HEK293 (cell line): Measurements from ENCODE around the gene NDRG4.

Experiments used
- CTCF ChIA-PET: fragments of 350-600 bp; formaldehyde crosslinking; extraction: SDS; loops from one replicate; lab custom pipeline; 2021; ENCODE audit warnings: antibody characterized with exemption; lab: Yijun Ruan, JAX
- POLR2A ChIA-PET: fragments of 300-600 bp; formaldehyde crosslinking; extraction: SDS; loops from one replicate; lab custom pipeline; 2020; ENCODE audit warnings: antibody characterized with exemption, inconsistent platforms; lab: Yijun Ruan, JAX
- H3K27ac ChIP-seq: fragments of 200-500 bp; sonication (Bioruptor generic); 2 replicates; pipeline ENCODE4 v1.5.1; 2014; ENCODE audit warnings: low read depth, low read length, control low read depth, inconsistent platforms; ENCODE audit errors: extremely low read depth
- H3K36me3 ChIP-seq, 2 experiments: fragments of 200-500 bp in 1 of 2; sonication (Bioruptor generic) in 1 of 2; 1 replicate in 1 of 2; 2 replicates in 1 of 2; pipeline ENCODE4 v1.5.1; 2014 to 2017; ENCODE audit warnings: inconsistent platforms in 2 of 2, low read length in 2 of 2; ENCODE audit not compliant: control insufficient read depth in 2 of 2, insufficient read depth in 1 of 2
- H3K4me1 ChIP-seq: fragments of 200-500 bp; sonication (Bioruptor generic); 2 replicates; pipeline ENCODE4 v1.5.1; 2014; ENCODE audit warnings: mild to moderate bottlenecking, low read length, inconsistent platforms; ENCODE audit not compliant: control insufficient read depth, insufficient read depth
- H3K4me3 ChIP-seq: 2 replicates; pipeline ENCODE4 v1.5.1; 2011; ENCODE audit warnings: low read depth, mild to moderate bottlenecking, control low read depth, low read length, moderate library complexity
- H3K9me3 ChIP-seq: fragments of 200-500 bp; sonication (Bioruptor generic); 2 replicates; pipeline ENCODE4 v1.5.1; 2014; ENCODE audit warnings: low read depth, low read length, inconsistent platforms; ENCODE audit not compliant: control insufficient read depth, insufficient read depth
- BCL11A ChIP-seq: fragments of 450-650 bp; formaldehyde crosslinking; IDR thresholded peaks from 2 replicates; pipeline ENCODE4 v1.5.1; 2016; ENCODE audit warnings: low read depth, missing biosample characterization, missing genetic modification characterization
- GFI1B ChIP-seq: fragments of 450-650 bp; formaldehyde crosslinking; IDR thresholded peaks from 2 replicates; pipeline ENCODE4 v1.5.1; 2016; ENCODE audit warnings: missing biosample characterization, missing genetic modification characterization
- HOXC10 ChIP-seq: sonication (generic); formaldehyde crosslinking; IDR thresholded peaks from 2 replicates; pipeline ENCODE4 v1.8.1; 2023; ENCODE audit warnings: mild to moderate bottlenecking, missing genetic modification reagents
- IKZF3 ChIP-seq: fragments of 450-650 bp; IDR thresholded peaks from 2 replicates; pipeline ENCODE4 v1.5.0; 2018; ENCODE audit warnings: missing biosample characterization, mild to moderate bottlenecking, missing genetic modification characterization, moderate library complexity
- KLF1 ChIP-seq: fragments of 450-650 bp; formaldehyde crosslinking; IDR thresholded peaks from 2 replicates; pipeline ENCODE4 v1.5.1; 2016; ENCODE audit warnings: missing biosample characterization, missing genetic modification characterization
- SP2 ChIP-seq: fragments of 450-650 bp; formaldehyde crosslinking; IDR thresholded peaks from 2 replicates; pipeline ENCODE4 v1.5.1; 2016; ENCODE audit warnings: missing biosample characterization, missing genetic modification characterization
- WT1 ChIP-seq: fragments of 450-650 bp; formaldehyde crosslinking; IDR thresholded peaks from 2 replicates; pipeline ENCODE4 v1.5.1; 2016; ENCODE audit warnings: missing biosample characterization, missing genetic modification characterization
- ZFP37 ChIP-seq: fragments of 450-650 bp; formaldehyde crosslinking; IDR thresholded peaks from 2 replicates; pipeline ENCODE4 v1.5.1; 2016; ENCODE audit warnings: missing biosample characterization, missing genetic modification characterization
- ZFP41 ChIP-seq: fragments of 450-650 bp; formaldehyde crosslinking; IDR thresholded peaks from 2 replicates; pipeline ENCODE4 v1.5.1; 2016; ENCODE audit warnings: missing biosample characterization, missing genetic modification characterization, borderline replicate concordance
- ZNF114 ChIP-seq: fragments of 450-650 bp; formaldehyde crosslinking; IDR thresholded peaks from 2 replicates; pipeline ENCODE4 v1.5.0; 2017; ENCODE audit warnings: missing biosample characterization, missing genetic modification characterization
- ZNF132 ChIP-seq: fragments of 450-650 bp; formaldehyde crosslinking; IDR thresholded peaks from 2 replicates; pipeline ENCODE4 v1.5.1; 2017; ENCODE audit warnings: missing biosample characterization, missing genetic modification characterization, borderline replicate concordance
- ZNF2 ChIP-seq: fragments of 450-650 bp; formaldehyde crosslinking; IDR thresholded peaks from 2 replicates; pipeline ENCODE4 v1.5.1; 2016; ENCODE audit warnings: missing biosample characterization, missing genetic modification characterization
- ZNF214 ChIP-seq: fragments of 450-650 bp; formaldehyde crosslinking; IDR thresholded peaks from 2 replicates; pipeline ENCODE4 v1.5.1; 2017; ENCODE audit warnings: missing biosample characterization, mild to moderate bottlenecking, missing genetic modification characterization, borderline replicate concordance
- ZNF433 ChIP-seq: fragments of 450-650 bp; formaldehyde crosslinking; IDR thresholded peaks from 2 replicates; pipeline ENCODE4 v1.5.1; 2016; ENCODE audit warnings: missing biosample characterization, missing genetic modification characterization, low read depth
- ZNF473 ChIP-seq: fragments of 450-650 bp; formaldehyde crosslinking; IDR thresholded peaks from 2 replicates; pipeline ENCODE4 v1.5.1; 2017; ENCODE audit warnings: missing biosample characterization, missing genetic modification characterization
- ZNF48 ChIP-seq: fragments of 450-650 bp; formaldehyde crosslinking; IDR thresholded peaks from 2 replicates; pipeline ENCODE4 v1.5.1; 2016; ENCODE audit warnings: missing biosample characterization, missing genetic modification characterization
- ZNF530 ChIP-seq: fragments of 450-650 bp; formaldehyde crosslinking; IDR thresholded peaks from 2 replicates; pipeline ENCODE4 v1.5.1; 2016; ENCODE audit warnings: low read depth, missing biosample characterization, missing genetic modification characterization
- ZNF558 ChIP-seq: fragments of 450-650 bp; formaldehyde crosslinking; IDR thresholded peaks from 2 replicates; pipeline ENCODE4 v1.5.1; 2016; ENCODE audit warnings: missing biosample characterization, missing genetic modification characterization
- ZNF560 ChIP-seq: fragments of 450-650 bp; formaldehyde crosslinking; IDR thresholded peaks from 2 replicates; pipeline ENCODE4 v1.5.1; 2017; ENCODE audit warnings: missing biosample characterization, missing genetic modification characterization, borderline replicate concordance
- ZNF561 ChIP-seq: fragments of 450-650 bp; IDR thresholded peaks from 2 replicates; pipeline ENCODE4 v1.5.1; 2018; ENCODE audit warnings: missing biosample characterization, missing genetic modification characterization, borderline replicate concordance
- ZNF626 ChIP-seq: fragments of 450-650 bp; sonication (Bioruptor Pico); formaldehyde crosslinking; IDR thresholded peaks from 2 replicates; pipeline ENCODE4 v1.5.1; 2018; ENCODE audit warnings: missing biosample characterization, missing genetic modification characterization, inconsistent platforms
- ZNF670 ChIP-seq: fragments of 450-650 bp; formaldehyde crosslinking; IDR thresholded peaks from 2 replicates; pipeline ENCODE4 v1.5.1; 2016; ENCODE audit warnings: missing biosample characterization, missing genetic modification characterization, low read depth
- ZNF768 ChIP-seq: fragments of 450-650 bp; formaldehyde crosslinking; IDR thresholded peaks from 2 replicates; pipeline ENCODE4 v1.5.1; 2018; ENCODE audit warnings: missing biosample characterization, mild to moderate bottlenecking, missing genetic modification characterization
- ZNF785 ChIP-seq: fragments of 450-650 bp; formaldehyde crosslinking; IDR thresholded peaks from 2 replicates; pipeline ENCODE4 v1.5.1; 2016; ENCODE audit warnings: missing biosample characterization, missing genetic modification characterization
- ZNF830 ChIP-seq: fragments of 450-650 bp; IDR thresholded peaks from 2 replicates; pipeline ENCODE4 v1.5.0; 2018; ENCODE audit warnings: missing biosample characterization, missing genetic modification characterization, low read depth, mild to moderate bottlenecking, moderate library complexity
- ZSCAN23 ChIP-seq: fragments of 450-650 bp; formaldehyde crosslinking; IDR thresholded peaks from 2 replicates; pipeline ENCODE4 v1.5.1; 2016; ENCODE audit warnings: missing biosample characterization, missing genetic modification characterization
- ZXDB ChIP-seq: fragments of 450-650 bp; formaldehyde crosslinking; IDR thresholded peaks from 2 replicates; pipeline ENCODE4 v1.5.1; 2016; ENCODE audit warnings: missing biosample characterization, missing genetic modification characterization
- TF ChIP-seq, protein P1 (sequence below): fragments of 450-650 bp; formaldehyde crosslinking; IDR thresholded peaks from 2 replicates; pipeline ENCODE4 v1.5.1; 2016; ENCODE audit warnings: missing biosample characterization, missing genetic modification characterization

NDRG4 gene

DNA sequence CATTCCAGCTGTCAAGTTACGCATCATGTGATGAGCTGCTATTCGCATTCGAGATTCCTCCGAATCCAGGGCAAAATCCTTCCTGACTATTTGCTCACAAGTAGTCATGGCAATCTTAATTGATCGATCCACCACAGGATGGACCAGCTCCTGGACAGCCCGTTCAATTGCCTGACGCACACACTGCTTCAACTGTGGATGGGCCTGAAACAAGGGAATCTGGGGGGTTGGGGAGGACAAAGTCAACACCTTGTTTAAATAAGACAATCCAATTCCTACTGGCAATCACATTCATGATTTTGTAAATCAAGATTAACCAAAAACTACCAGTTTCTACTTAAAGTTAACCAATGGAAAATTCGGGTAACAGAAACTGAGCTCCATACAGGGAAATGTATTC is 43.7 kb downstream of the NDRG4 start:
- CTCF ChIA-PET, result no interaction called here
- Histone ChIP-seq H3K36me3 (peaks cover 77 to 98% of the 10 kb centered on the region in 2 experiments), H3K27ac (no peak overlapping the region), H3K4me1 (no peaks in the 10 kb centered on the region), H3K9me3 (no peaks in the 10 kb centered on the region), H3K4me3 (no peak overlapping the region)
- POLR2A ChIA-PET, result no interaction called here
- TF ChIP-seq ZFP37 (tag by site-specific recombination), result no peak
- no peak for TF ChIP-seq ZNF785 (tag by site-specific recombination)
- no peak for TF ChIP-seq WT1 (tag by site-specific recombination)
- TF ChIP-seq ZXDB (tag by site-specific recombination), result no peak
- TF ChIP-seq ZNF132, result no peak
- TF ChIP-seq HOXC10 (CRISPR knock-in tag), result no peak
- TF ChIP-seq ZNF473, result no peak
- no peak for TF ChIP-seq KLF1 (tag by site-specific recombination)
- TF ChIP-seq ZNF114 (tag by site-specific recombination), result no peak
- no peak for TF ChIP-seq ZNF214 (tag by site-specific recombination)
- TF ChIP-seq IKZF3 (tag by site-specific recombination), result no peak
- TF ChIP-seq ZSCAN23 (tag by site-specific recombination), result no peak
- TF ChIP-seq, protein P1, sequence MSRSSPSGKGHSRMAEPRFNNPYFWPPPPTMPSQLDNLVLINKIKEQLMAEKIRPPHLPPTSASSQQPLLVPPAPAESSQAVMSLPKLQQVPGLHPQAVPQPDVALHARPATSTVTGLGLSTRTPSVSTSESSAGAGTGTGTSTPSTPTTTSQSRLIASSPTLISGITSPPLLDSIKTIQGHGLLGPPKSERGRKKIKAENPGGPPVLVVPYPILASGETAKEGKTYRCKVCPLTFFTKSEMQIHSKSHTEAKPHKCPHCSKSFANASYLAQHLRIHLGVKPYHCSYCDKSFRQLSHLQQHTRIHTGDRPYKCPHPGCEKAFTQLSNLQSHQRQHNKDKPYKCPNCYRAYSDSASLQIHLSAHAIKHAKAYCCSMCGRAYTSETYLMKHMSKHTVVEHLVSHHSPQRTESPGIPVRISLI (tag by site-specific recombination), result no peak
- no peak for TF ChIP-seq ZNF670
- no peak for TF ChIP-seq ZNF768 (tag by site-specific recombination)
- no peak for TF ChIP-seq ZNF558 (tag by site-specific recombination)
- TF ChIP-seq GFI1B (tag by site-specific recombination), result no peak
- no peak for TF ChIP-seq ZNF626 (tag by site-specific recombination)
- no peak for TF ChIP-seq ZNF830 (tag by site-specific recombination)
- TF ChIP-seq ZNF433 (tag by site-specific recombination), result no peak
- TF ChIP-seq, all 188 proteins: peak for 0

DNA sequence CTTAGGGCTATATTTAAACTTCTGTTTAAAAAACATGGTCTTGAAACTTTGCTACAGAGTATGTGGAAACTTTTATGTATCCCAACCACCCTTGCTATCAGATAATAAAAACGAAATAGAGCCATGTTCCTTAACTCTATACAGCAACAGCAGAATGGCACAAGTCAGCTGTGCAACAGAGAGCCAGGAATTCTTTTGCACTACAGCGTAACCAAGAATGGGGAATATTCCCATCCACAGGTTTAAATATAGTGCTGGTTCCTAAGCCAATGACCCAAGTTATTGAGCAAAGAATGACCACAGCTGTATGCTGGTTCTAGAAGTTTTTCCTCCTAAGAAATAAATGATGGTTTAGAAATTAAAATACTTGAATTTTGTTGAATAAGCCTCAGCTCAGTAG is 48.4 kb downstream of the NDRG4 start:
- CTCF ChIA-PET, result interaction anchor here (1.0 kb wide), 2 partner anchors 13 to 112 kb away, joined by 3 to 4 read pairs; no protein-coding TSS in a partner anchor
- peaks cover 66 to 99% of the 10 kb centered on the region in 2 experiments for H3K36me3 ChIP-seq
- POLR2A ChIA-PET, result no interaction called here
- TF ChIP-seq ZNF48 (tag by site-specific recombination) (no peak), ZNF2 (no peak), BCL11A (tag by site-specific recombination) (no peak), ZNF560 (no peak), ZNF530 (no peak), SP2 (no peak), ZFP41 (no peak), ZNF561 (tag by site-specific recombination) (no peak)
- TF ChIP-seq, all 188 proteins: peak for 0
- no peaks in the 10 kb centered on the region for H3K4me1 ChIP-seq
- H3K9me3 ChIP-seq, result no peaks in the 10 kb centered on the region
- H3K27ac ChIP-seq, result no peak overlapping the region
- no peak overlapping the region for H3K4me3 ChIP-seq
